GM18951 (cell line): ENCODE results near the gene GAGE12H.

ENCODE experiments used
- POLR2A ChIP-seq: IDR thresholded peaks from 4 replicates; pipeline ENCODE4 v1.6.1; 2011; ENCODE audit warnings: mild to moderate bottlenecking; ENCODE audit not compliant: insufficient read length, insufficient read depth; ENCODE audit errors: extremely low read depth
- in situ Hi-C: fragments of 300-500 bp; cut with MboI; formaldehyde crosslinking; loops from one replicate; pipeline ENCODE4 v1.12.0; 2022; ENCODE audit warnings: low sequenced_read_pairs, mixed read lengths, inconsistent platforms; ENCODE audit not compliant: unreplicated experiment

The GAGE12H gene

GRCh38 chrX:49627086-49627777 is 47.5 kb downstream of the GAGE12H start:
- no peak for TF ChIP-seq POLR2A
- in situ Hi-C loops, result loop anchor here (25.0 kb wide), 1 partner anchor 290 kb away; the partner anchor contains the start of gene GAGE13
